HCT116 (cell line): Measurements from ENCODE around the gene TENT4A.

Experiments
- CTCF ChIP-seq, 3 experiments: fragments of 200-600 bp in 1 of 3; sonication (generic) in 1 of 3; IDR thresholded peaks in 2 of 3; conservative IDR thresholded peaks in 1 of 3; 2 replicates each; pipeline ENCODE4 v1.5.1; 2012 to 2017; ENCODE audit warnings: low read depth in 2 of 3, low read length in 2 of 3, antibody characterized with exemption in 1 of 3, borderline replicate concordance in 1 of 3, control low read depth in 1 of 3, mild to moderate bottlenecking in 1 of 3, mixed read lengths in 1 of 3, mixed run types in 1 of 3, moderate library complexity in 1 of 3; ENCODE audit not compliant: insufficient read depth in 1 of 3
- EZH2 ChIP-seq: fragments of 200-600 bp; sonication (generic); IDR thresholded peaks from 2 replicates; pipeline ENCODE4 v1.6.1; 2017; ENCODE audit warnings: antibody characterized with exemption, mixed run types
- EZH2phosphoT487 ChIP-seq: fragments of 200-600 bp; IDR thresholded peaks from 2 replicates; pipeline ENCODE4 v1.6.1; 2018; ENCODE audit warnings: antibody characterized with exemption, borderline replicate concordance
- FOSL1 ChIP-seq: IDR thresholded peaks from 2 replicates; pipeline ENCODE4 v1.6.1; 2012; ENCODE audit warnings: low read depth
- MAX ChIP-seq: IDR thresholded peaks from 2 replicates; pipeline ENCODE4 v1.6.1; 2012
- POLR2A ChIP-seq: IDR thresholded peaks from 2 replicates; pipeline ENCODE4 v1.7.0; 2011; ENCODE audit warnings: borderline replicate concordance; ENCODE audit not compliant: insufficient read depth, insufficient read length; ENCODE audit errors: extremely low read depth
- POLR2AphosphoS5 ChIP-seq: IDR thresholded peaks from 2 replicates; pipeline ENCODE4 v1.6.1; 2011; ENCODE audit warnings: mild to moderate bottlenecking, low read depth, low read length, moderate library complexity
- REST ChIP-seq: IDR thresholded peaks from 2 replicates; pipeline ENCODE4 v1.6.1; 2012; ENCODE audit warnings: low read depth
- SIN3A ChIP-seq: IDR thresholded peaks from 2 replicates; pipeline ENCODE4 v1.6.1; 2012; ENCODE audit warnings: low read depth
- SP1 ChIP-seq: IDR thresholded peaks from 2 replicates; pipeline ENCODE4 v1.6.1; 2012; ENCODE audit warnings: low read depth
- TCF7L2 ChIP-seq: IDR thresholded peaks from 2 replicates; pipeline ENCODE4 v1.7.0; 2011; ENCODE audit warnings: borderline replicate concordance, inconsistent platforms; ENCODE audit not compliant: insufficient read depth, insufficient read length; ENCODE audit errors: extremely low read depth

- TF ChIP-seq CTCF (IDR thresholded peaks at IDR 0.05 in 2 of 3, conservative IDR thresholded peaks at IDR 0.05 in 1 of 3; ENCODE audit: borderline replicate concordance in 1 of 3, insufficient read depth in 1 of 3, low read depth in 2 of 3, low read length in 2 of 3) (no peak), REST (no peak), SIN3A (no peak), EZH2 (no peak), POLR2AphosphoS5 (no peak), EZH2phosphoT487 (no peak), SP1 (no peak), FOSL1 (no peak), MAX (no peak), POLR2A (no peak), TCF7L2 (no peak)
Measured at GRCh38 chr5:6737043-6737941, 24.1 kb downstream of the TENT4A start.
